ENCODE measurements around the gene DPP3.
A peak's percentile ranks its signal among the peaks of the same experiment; 100 is the strongest.

DPP3 gene

DNA sequence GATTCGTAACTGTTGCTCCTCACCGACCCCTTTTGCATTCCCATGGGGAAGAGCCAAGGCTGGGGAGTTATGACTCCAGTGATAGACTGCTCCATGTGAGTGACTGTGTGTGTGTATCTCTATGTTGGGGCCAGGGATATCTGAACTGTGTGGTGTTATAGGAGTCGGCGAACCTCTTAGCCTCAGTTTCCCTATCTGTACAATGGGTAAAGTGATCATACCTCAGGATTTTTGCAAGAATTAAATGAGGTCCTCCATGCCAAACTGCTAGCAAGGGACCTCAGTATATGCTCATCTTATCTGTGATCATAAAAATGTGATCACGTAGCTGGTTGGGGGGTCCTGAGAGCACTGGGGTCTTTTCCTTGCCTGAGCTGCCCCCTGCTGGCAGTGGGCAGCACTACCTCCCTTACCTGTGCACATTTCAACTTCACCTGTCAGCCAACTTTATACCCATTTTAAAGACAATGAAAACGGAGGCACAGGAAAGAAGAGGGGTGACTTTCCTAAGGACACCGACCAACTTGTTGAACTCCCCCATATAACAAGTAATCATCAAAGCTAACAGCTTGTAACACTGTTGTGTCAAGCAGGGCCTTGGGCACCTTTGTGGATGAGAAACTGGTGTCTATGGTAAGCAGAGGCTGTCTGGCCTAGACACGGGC, 1.4 kb upstream of the DPP3 start:
- TF ChIP-seq, protein P1, sequence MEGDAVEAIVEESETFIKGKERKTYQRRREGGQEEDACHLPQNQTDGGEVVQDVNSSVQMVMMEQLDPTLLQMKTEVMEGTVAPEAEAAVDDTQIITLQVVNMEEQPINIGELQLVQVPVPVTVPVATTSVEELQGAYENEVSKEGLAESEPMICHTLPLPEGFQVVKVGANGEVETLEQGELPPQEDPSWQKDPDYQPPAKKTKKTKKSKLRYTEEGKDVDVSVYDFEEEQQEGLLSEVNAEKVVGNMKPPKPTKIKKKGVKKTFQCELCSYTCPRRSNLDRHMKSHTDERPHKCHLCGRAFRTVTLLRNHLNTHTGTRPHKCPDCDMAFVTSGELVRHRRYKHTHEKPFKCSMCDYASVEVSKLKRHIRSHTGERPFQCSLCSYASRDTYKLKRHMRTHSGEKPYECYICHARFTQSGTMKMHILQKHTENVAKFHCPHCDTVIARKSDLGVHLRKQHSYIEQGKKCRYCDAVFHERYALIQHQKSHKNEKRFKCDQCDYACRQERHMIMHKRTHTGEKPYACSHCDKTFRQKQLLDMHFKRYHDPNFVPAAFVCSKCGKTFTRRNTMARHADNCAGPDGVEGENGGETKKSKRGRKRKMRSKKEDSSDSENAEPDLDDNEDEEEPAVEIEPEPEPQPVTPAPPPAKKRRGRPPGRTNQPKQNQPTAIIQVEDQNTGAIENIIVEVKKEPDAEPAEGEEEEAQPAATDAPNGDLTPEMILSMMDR (IDR thresholded peaks at IDR 0.05; ENCODE audit: low read length): peak; percentile 95
- no peak for TF ChIP-seq EZH2 (optimal IDR thresholded peaks at IDR 0.05; ENCODE audit: low read depth, low read length)
- H3K27ac ChIP-seq (ENCODE audit: low read length): peak overlapping the region; percentile 69; the same call in 1 of the 2 replicates

DNA sequence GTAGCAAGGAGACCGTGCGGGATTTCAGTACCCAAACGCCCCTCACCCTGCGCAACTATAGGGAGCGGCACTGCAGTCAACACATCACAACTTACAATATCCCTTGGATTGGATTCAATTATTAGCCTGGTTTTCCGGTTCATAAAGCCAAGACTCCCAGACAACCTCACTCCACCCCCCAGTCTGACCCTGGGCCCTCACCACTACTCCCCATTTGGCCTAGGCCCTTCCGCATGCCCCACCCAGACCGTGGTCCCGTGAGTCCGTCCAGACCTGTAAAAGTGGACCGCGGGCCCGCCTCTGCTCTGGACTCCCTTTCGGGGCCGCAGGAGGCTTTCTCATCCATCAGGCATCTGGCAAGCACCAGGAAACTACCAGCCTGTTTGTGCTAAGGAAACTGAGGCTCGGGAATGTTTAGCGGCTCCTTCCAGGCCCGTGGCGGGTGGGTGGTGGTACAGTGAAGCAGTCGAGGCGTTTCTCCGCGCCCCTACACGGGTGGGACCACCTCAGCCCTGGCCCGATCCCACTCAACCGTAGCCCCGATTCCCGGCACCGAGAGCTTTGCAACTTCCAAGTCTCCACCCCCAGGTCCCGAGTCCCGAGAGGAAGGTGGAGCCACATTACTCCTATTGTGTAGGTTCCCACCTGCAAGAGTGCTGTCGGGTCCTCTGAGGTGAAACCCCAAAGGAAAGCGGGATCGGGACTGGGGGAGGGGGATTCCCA, 679 bp upstream of the DPP3 start:
- Histone ChIP-seq H3K27me3 (replicated peaks; ENCODE audit: insufficient read depth, low read length) (no peaks in the 10 kb centered on the region), H4K20me1 (ENCODE audit: insufficient read depth, low read length) (0 out of 2 replicates have a peak, but pooled peaks cover 3% of the 10 kb centered on the region)

More for the DNA sequence above, 1.4 kb upstream of the DPP3 start:
- H3K4me2 ChIP-seq (ENCODE audit: low read depth, low read length): peak overlapping the region; percentile 86
- no peaks in the 10 kb centered on the region for H3K4me1 ChIP-seq (ENCODE audit: low read length)
- DNase-seq: peak; percentile 30
- H3K36me3 ChIP-seq (replicated peaks; ENCODE audit: insufficient read depth, low read length): no peaks in the 10 kb centered on the region
- H2AFZ ChIP-seq (ENCODE audit: low read length): peak overlapping the region; percentile 81; the same call in 1 of the 2 replicates
- no peaks in the 10 kb centered on the region for H3K9me3 ChIP-seq (replicated peaks; ENCODE audit: insufficient read depth, low read length)
- peaks cover 30% of the 10 kb centered on the region for H3K79me2 ChIP-seq (ENCODE audit: low read length)
- H3F3A ChIP-seq (ENCODE audit: insufficient read depth, low read length): no peaks in the 10 kb centered on the region
- no peaks in the 10 kb centered on the region for H3K27me3 ChIP-seq (replicated peaks; ENCODE audit: insufficient read depth, low read length)
- H3K9ac ChIP-seq (ENCODE audit: low read length): peak overlapping the region; percentile 99
- H4K20me1 ChIP-seq (ENCODE audit: insufficient read depth, low read length): 0 out of 2 replicates have a peak, but pooled peaks cover 3% of the 10 kb centered on the region
- H3K4me3 ChIP-seq (ENCODE audit: low read length): peak overlapping the region; percentile 99
- no peaks in the 10 kb centered on the region for H3K9me2 ChIP-seq (replicated peaks; ENCODE audit: insufficient read depth, low read length)

DNA sequence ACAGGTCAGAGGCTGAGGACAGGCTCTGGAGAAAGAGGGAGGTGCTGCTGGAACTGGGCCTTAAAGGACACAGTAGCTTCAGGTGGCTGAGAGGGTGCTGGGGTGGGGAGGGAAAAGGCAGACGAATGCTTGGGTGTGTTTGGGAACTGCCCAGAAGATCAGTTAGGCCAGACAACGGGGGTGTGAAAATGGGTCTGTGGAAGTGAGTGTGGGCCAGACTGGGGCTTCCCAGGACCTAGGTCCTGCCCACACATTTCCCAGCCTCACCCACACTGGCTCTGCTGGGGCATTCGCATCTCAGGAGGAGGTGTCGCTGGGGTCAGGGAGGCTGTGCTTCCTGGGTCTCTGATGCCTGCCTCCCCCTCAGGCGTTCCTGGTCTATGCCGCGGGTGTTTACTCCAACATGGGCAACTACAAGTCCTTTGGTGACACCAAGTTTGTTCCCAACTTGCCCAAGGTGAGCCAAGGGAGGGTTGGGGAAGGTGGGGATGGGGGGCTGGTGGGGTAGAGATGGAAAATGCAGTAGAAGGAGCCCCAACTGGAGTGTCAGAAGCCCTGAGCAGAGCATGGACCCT, 4.7 kb downstream of the DPP3 start:
- no peaks in the 10 kb centered on the region for H3K4me1 ChIP-seq (ENCODE audit: low read length)
- no peaks in the 10 kb centered on the region for H3K9me2 ChIP-seq (replicated peaks; ENCODE audit: insufficient read depth, low read length)
- no peak overlapping the region for H3K27ac ChIP-seq (ENCODE audit: low read length)
- no peaks in the 10 kb centered on the region for H4K20me1 ChIP-seq (ENCODE audit: insufficient read depth, low read length)
- TF ChIP-seq EZH2 (optimal IDR thresholded peaks at IDR 0.05; ENCODE audit: low read depth, low read length) (no peak), EZH2phosphoT487 (IDR thresholded peaks at IDR 0.05; ENCODE audit: low read length) (no peak)
- TF ChIP-seq, protein P1 (IDR thresholded peaks at IDR 0.05; ENCODE audit: low read length): no peak
- no peaks in the 10 kb centered on the region for H3K36me3 ChIP-seq (replicated peaks; ENCODE audit: insufficient read depth, low read length)
- H3K9ac ChIP-seq (ENCODE audit: low read length): no peak overlapping the region
- no peaks in the 10 kb centered on the region for H3K27me3 ChIP-seq (replicated peaks; ENCODE audit: insufficient read depth, low read length)
- no peak for DNase-seq
- no peaks in the 10 kb centered on the region for H3F3A ChIP-seq (ENCODE audit: insufficient read depth, low read length)
- H2AFZ ChIP-seq (ENCODE audit: low read length): no peak overlapping the region
- H3K9me3 ChIP-seq (replicated peaks; ENCODE audit: insufficient read depth, low read length): no peaks in the 10 kb centered on the region
- H3K4me2 ChIP-seq (ENCODE audit: low read depth, low read length): no peak overlapping the region
- peaks cover 16% of the 10 kb centered on the region for H3K79me2 ChIP-seq (ENCODE audit: low read length)
- H3K4me3 ChIP-seq (ENCODE audit: low read length): no peak overlapping the region

More for the DNA sequence above, 679 bp upstream of the DPP3 start:
- peak; percentile 31 for DNase-seq
- no peaks in the 10 kb centered on the region for H3K9me2 ChIP-seq (replicated peaks; ENCODE audit: insufficient read depth, low read length)
- peak overlapping the region; percentile 99 for H3K4me3 ChIP-seq (ENCODE audit: low read length)
- H3K36me3 ChIP-seq (replicated peaks; ENCODE audit: insufficient read depth, low read length): no peaks in the 10 kb centered on the region
- H3K4me2 ChIP-seq (ENCODE audit: low read depth, low read length): peak overlapping the region; percentile 86
- H3F3A ChIP-seq (ENCODE audit: insufficient read depth, low read length): no peaks in the 10 kb centered on the region
- H3K4me1 ChIP-seq (ENCODE audit: low read length): no peaks in the 10 kb centered on the region
- peak overlapping the region; percentile 81 for H2AFZ ChIP-seq (ENCODE audit: low read length)
- TF ChIP-seq, protein P1 (IDR thresholded peaks at IDR 0.05; ENCODE audit: low read length): no peak
- TF ChIP-seq EZH2 (optimal IDR thresholded peaks at IDR 0.05; ENCODE audit: low read depth, low read length) (no peak), EZH2phosphoT487 (IDR thresholded peaks at IDR 0.05; ENCODE audit: low read length) (no peak)
- no peaks in the 10 kb centered on the region for H3K9me3 ChIP-seq (replicated peaks; ENCODE audit: insufficient read depth, low read length)
- peak overlapping the region; percentile 99 for H3K9ac ChIP-seq (ENCODE audit: low read length)
- peaks cover 30% of the 10 kb centered on the region for H3K79me2 ChIP-seq (ENCODE audit: low read length)
- peak overlapping the region; percentile 69 for H3K27ac ChIP-seq (ENCODE audit: low read length)
